WTC11 (cell line): ENCODE results near the gene PPP1CB. TPM values are rescaled to one million over a fixed set of nuclear protein-coding genes. Genes with fewer than 3 reads are reported as not detected.

ENCODE experiments used
- ATAC-seq: fragments of 200-7000 bp; cut with Tn5 transposase; 2 replicates; pipeline ENCODE4 v1.10.0; 2021; ENCODE audit warnings: mild to moderate bottlenecking, moderate library complexity
- CTCF ChIA-PET: fragments of 300-600 bp; sonication (Branson Sonifier 250); formaldehyde crosslinking; loops from one replicate; lab custom pipeline; 2021; ENCODE audit warnings: antibody characterized with exemption; lab: Charles Lee
- POLR2A ChIA-PET: fragments of 350-600 bp; sonication (Branson Sonifier 250); formaldehyde crosslinking; loops from one replicate; lab custom pipeline; 2021; ENCODE audit warnings: antibody characterized with exemption; lab: Charles Lee
- DNase-seq: peaks from one replicate; pipeline ENCODE4 v3.0.0; 2021; ENCODE audit warnings: low spot score
- H3K27ac Mint-ChIP-seq: 2 replicates; pipeline ENCODE4 v1.8.0; 2021; ENCODE audit warnings: mixed read lengths
- H3K27me3 Mint-ChIP-seq: 2 replicates; pipeline ENCODE4 v1.8.0; 2021; ENCODE audit warnings: low read depth, mild to moderate bottlenecking, moderate library complexity, mixed read lengths
- H3K36me3 Mint-ChIP-seq: 2 replicates; pipeline ENCODE4 v1.8.0; 2021; ENCODE audit warnings: mixed read lengths
- H3K4me1 Mint-ChIP-seq: 2 replicates; pipeline ENCODE4 v1.8.0; 2022; ENCODE audit warnings: mixed read lengths
- H3K4me3 Mint-ChIP-seq: 2 replicates; pipeline ENCODE4 v1.8.0; 2021; ENCODE audit warnings: mild to moderate bottlenecking, moderate library complexity, mixed read lengths
- H3K9me3 Mint-ChIP-seq: 2 replicates; pipeline ENCODE4 v1.8.0; 2021; ENCODE audit warnings: mixed read lengths
- ATF1 ChIP-seq: sonication (generic); formaldehyde crosslinking; IDR thresholded peaks from 2 replicates; pipeline ENCODE4 v1.8.1; 2023; ENCODE audit warnings: mild to moderate bottlenecking, moderate library complexity, missing genetic modification reagents
- FOXJ3 ChIP-seq: sonication (generic); formaldehyde crosslinking; IDR thresholded peaks from 2 replicates; pipeline ENCODE4 v1.9.0; 2021; ENCODE audit warnings: missing genetic modification reagents, mild to moderate bottlenecking, borderline replicate concordance
- HMGA2 ChIP-seq: fragments of 250-450 bp; sonication (Bioruptor Pico); IDR thresholded peaks from 2 replicates; pipeline ENCODE4 v1.4.0; 2021; ENCODE audit warnings: mild to moderate bottlenecking, moderate library complexity
- JAZF1 ChIP-seq: fragments of 250-450 bp; sonication (Bioruptor Pico); IDR thresholded peaks from 2 replicates; pipeline ENCODE4 v1.9.0; 2021; ENCODE audit warnings: moderate library complexity, mild to moderate bottlenecking, inconsistent platforms
- RELA ChIP-seq: sonication (generic); formaldehyde crosslinking; IDR thresholded peaks from 2 replicates; pipeline ENCODE4 v1.8.1; 2022; ENCODE audit warnings: missing genetic modification reagents, mild to moderate bottlenecking, borderline replicate concordance
- ZNF396 ChIP-seq: fragments of 250-450 bp; sonication (Bioruptor Pico); IDR thresholded peaks from 2 replicates; pipeline ENCODE4 v1.8.0; 2021; ENCODE audit warnings: mild to moderate bottlenecking, moderate library complexity, borderline replicate concordance
- ZNF416 ChIP-seq: fragments of 250-450 bp; sonication (Bioruptor Pico); IDR thresholded peaks from 2 replicates; pipeline ENCODE4 v1.9.0; 2021; ENCODE audit warnings: mild to moderate bottlenecking, inconsistent platforms
- total RNA-seq: library from RNA; stranded (reverse); gene quantifications from 3 replicates; pipeline ENCODE4 v1.2.3, GENCODE V29; 2021
- TF ChIP-seq, protein P1 (sequence below): fragments of 200-600 bp; IDR thresholded peaks from 2 replicates; pipeline ENCODE4 v1.8.0; 2022; ENCODE audit warnings: antibody characterized with exemption
- TF ChIP-seq, protein P2 (sequence below): fragments of 250-450 bp; sonication (Bioruptor Pico); IDR thresholded peaks from 2 replicates; pipeline ENCODE4 v1.8.0; 2021; ENCODE audit warnings: mild to moderate bottlenecking
- TF ChIP-seq, protein P3 (sequence below): fragments of 250-450 bp; sonication (Bioruptor Pico); IDR thresholded peaks from 2 replicates; pipeline ENCODE4 v2.1.2; 2022; ENCODE audit warnings: mild to moderate bottlenecking, moderate library complexity
- TF ChIP-seq, protein P4 (sequence below): fragments of 250-450 bp; sonication (Bioruptor Pico); IDR thresholded peaks from 2 replicates; pipeline ENCODE4 v1.9.0; 2021; ENCODE audit warnings: mild to moderate bottlenecking, borderline replicate concordance
- TF ChIP-seq, protein P5 (sequence below): sonication (generic); formaldehyde crosslinking; IDR thresholded peaks from 2 replicates; pipeline ENCODE4 v1.8.0; 2023; ENCODE audit warnings: missing genetic modification reagents
- TF ChIP-seq, protein P6 (sequence below): fragments of 250-450 bp; sonication (Bioruptor Pico); IDR thresholded peaks from 2 replicates; pipeline ENCODE4 v1.9.0; 2021; ENCODE audit warnings: mild to moderate bottlenecking
- TF ChIP-seq, protein P7 (sequence below): sonication (generic); formaldehyde crosslinking; IDR thresholded peaks from 2 replicates; pipeline ENCODE4 v1.8.1; 2022; ENCODE audit warnings: low read depth, mild to moderate bottlenecking, moderate library complexity, missing genetic modification reagents, borderline replicate concordance

The PPP1CB gene
- total RNA-seq, 1 experiment from 2014 or later, result 133 TPM

DNA sequence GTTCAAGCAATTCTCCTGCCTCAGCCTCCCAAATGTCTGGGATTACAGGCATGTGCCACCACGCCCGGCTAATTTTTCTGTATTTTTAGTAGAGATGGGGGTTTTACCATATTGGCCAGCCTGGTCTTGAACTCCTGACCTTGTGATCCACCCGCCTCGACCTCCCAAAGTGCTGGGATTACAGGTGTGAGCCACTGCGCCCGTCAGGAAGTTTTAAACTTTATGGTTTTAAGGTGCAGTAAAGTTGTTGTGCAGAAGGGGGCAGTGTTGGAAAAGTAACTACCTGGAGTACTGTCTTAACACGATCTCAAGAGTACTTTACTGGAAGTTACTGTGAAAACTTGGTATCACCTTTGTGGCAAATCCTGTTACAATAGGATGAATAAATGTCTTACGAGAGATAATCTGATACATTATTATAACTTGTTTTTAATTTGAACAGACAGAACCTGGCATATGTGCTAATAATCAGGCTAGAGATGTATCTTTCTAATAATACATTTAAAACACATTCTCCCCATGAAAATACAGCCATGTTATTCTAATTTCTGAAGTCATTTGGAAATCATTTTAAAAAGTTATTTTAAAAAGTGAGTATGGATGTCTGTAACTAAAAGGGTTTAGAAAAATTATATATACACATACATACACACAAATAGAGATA is 69.8 kb downstream of the PPP1CB start:
- Mint-ChIP-seq H3K27me3 (no peaks in the 10 kb centered on the region), H3K36me3 (no peaks in the 10 kb centered on the region), H3K4me3 (no peak overlapping the region), H3K9me3 (no peaks in the 10 kb centered on the region), H3K4me1 (no peaks in the 10 kb centered on the region), H3K27ac (no peak overlapping the region)
- TF ChIP-seq RELA (CRISPR knock-in tag), result no peak
- TF ChIP-seq, protein P1, sequence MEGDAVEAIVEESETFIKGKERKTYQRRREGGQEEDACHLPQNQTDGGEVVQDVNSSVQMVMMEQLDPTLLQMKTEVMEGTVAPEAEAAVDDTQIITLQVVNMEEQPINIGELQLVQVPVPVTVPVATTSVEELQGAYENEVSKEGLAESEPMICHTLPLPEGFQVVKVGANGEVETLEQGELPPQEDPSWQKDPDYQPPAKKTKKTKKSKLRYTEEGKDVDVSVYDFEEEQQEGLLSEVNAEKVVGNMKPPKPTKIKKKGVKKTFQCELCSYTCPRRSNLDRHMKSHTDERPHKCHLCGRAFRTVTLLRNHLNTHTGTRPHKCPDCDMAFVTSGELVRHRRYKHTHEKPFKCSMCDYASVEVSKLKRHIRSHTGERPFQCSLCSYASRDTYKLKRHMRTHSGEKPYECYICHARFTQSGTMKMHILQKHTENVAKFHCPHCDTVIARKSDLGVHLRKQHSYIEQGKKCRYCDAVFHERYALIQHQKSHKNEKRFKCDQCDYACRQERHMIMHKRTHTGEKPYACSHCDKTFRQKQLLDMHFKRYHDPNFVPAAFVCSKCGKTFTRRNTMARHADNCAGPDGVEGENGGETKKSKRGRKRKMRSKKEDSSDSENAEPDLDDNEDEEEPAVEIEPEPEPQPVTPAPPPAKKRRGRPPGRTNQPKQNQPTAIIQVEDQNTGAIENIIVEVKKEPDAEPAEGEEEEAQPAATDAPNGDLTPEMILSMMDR, result peak; percentile 62
- TF ChIP-seq, protein P2, sequence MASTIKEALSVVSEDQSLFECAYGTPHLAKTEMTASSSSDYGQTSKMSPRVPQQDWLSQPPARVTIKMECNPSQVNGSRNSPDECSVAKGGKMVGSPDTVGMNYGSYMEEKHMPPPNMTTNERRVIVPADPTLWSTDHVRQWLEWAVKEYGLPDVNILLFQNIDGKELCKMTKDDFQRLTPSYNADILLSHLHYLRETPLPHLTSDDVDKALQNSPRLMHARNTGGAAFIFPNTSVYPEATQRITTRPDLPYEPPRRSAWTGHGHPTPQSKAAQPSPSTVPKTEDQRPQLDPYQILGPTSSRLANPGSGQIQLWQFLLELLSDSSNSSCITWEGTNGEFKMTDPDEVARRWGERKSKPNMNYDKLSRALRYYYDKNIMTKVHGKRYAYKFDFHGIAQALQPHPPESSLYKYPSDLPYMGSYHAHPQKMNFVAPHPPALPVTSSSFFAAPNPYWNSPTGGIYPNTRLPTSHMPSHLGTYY (CRISPR knock-in tag), result peak; percentile 69; the same call in 1 of the 2 replicates
- peak; percentile 29; the same call in 1 of the 2 replicates for TF ChIP-seq ZNF396 (CRISPR knock-in tag)
- TF ChIP-seq, protein P3, sequence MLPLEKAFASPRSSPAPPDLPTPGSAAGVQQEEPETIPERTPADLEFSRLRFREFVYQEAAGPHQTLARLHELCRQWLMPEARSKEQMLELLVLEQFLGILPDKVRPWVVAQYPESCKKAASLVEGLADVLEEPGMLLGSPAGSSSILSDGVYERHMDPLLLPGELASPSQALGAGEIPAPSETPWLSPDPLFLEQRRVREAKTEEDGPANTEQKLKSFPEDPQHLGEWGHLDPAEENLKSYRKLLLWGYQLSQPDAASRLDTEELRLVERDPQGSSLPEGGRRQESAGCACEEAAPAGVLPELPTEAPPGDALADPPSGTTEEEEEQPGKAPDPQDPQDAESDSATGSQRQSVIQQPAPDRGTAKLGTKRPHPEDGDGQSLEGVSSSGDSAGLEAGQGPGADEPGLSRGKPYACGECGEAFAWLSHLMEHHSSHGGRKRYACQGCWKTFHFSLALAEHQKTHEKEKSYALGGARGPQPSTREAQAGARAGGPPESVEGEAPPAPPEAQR (CRISPR knock-in tag), result no peak
- DNase-seq (peak; percentile 56), ATAC-seq (peak; percentile 91)
- POLR2A ChIA-PET, result no interaction called here
- CTCF ChIA-PET, result interaction anchor here (1.0 to 1.5 kb wide), 4 partner anchors 12 to 255 kb away, joined by 3 to 7 read pairs (median 4); partner anchors contain the start of genes PPP1CB and TRMT61B

DNA sequence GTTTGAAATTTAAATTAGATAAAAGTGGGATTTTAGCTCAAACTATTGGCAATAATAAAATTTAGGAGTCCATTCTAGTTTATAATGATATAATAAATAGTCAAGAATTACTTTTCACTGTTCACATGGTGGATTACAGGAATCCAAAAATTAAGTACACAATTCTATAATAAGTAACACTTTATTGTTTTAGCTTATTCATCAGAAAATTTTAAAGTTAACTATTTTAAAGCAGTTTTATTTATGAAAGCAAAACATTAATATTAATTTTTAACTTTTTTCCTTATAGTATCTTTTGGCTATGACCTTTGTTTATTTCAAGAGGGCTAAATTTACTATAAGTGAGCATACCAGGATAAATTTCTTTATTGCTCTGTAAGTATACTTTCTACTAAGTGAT is 70.4 kb downstream of the PPP1CB start:
- H3K4me1 Mint-ChIP-seq, result no peaks in the 10 kb centered on the region
- H3K27me3 Mint-ChIP-seq, result no peaks in the 10 kb centered on the region
- ChIA-PET POLR2A (no interaction called here), CTCF (no interaction called here)
- DNase-seq (no peak), ATAC-seq (no peak)
- H3K27ac Mint-ChIP-seq, result no peak overlapping the region
- no peak for TF ChIP-seq ZNF416
- no peak for TF ChIP-seq ATF1 (CRISPR knock-in tag)
- TF ChIP-seq, protein P4, sequence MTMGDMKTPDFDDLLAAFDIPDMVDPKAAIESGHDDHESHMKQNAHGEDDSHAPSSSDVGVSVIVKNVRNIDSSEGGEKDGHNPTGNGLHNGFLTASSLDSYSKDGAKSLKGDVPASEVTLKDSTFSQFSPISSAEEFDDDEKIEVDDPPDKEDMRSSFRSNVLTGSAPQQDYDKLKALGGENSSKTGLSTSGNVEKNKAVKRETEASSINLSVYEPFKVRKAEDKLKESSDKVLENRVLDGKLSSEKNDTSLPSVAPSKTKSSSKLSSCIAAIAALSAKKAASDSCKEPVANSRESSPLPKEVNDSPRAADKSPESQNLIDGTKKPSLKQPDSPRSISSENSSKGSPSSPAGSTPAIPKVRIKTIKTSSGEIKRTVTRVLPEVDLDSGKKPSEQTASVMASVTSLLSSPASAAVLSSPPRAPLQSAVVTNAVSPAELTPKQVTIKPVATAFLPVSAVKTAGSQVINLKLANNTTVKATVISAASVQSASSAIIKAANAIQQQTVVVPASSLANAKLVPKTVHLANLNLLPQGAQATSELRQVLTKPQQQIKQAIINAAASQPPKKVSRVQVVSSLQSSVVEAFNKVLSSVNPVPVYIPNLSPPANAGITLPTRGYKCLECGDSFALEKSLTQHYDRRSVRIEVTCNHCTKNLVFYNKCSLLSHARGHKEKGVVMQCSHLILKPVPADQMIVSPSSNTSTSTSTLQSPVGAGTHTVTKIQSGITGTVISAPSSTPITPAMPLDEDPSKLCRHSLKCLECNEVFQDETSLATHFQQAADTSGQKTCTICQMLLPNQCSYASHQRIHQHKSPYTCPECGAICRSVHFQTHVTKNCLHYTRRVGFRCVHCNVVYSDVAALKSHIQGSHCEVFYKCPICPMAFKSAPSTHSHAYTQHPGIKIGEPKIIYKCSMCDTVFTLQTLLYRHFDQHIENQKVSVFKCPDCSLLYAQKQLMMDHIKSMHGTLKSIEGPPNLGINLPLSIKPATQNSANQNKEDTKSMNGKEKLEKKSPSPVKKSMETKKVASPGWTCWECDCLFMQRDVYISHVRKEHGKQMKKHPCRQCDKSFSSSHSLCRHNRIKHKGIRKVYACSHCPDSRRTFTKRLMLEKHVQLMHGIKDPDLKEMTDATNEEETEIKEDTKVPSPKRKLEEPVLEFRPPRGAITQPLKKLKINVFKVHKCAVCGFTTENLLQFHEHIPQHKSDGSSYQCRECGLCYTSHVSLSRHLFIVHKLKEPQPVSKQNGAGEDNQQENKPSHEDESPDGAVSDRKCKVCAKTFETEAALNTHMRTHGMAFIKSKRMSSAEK (CRISPR knock-in tag), result no peak
- no peak for TF ChIP-seq FOXJ3 (CRISPR knock-in tag)
- H3K9me3 Mint-ChIP-seq, result no peaks in the 10 kb centered on the region
- H3K36me3 Mint-ChIP-seq, result no peaks in the 10 kb centered on the region
- no peak overlapping the region for H3K4me3 Mint-ChIP-seq

DNA sequence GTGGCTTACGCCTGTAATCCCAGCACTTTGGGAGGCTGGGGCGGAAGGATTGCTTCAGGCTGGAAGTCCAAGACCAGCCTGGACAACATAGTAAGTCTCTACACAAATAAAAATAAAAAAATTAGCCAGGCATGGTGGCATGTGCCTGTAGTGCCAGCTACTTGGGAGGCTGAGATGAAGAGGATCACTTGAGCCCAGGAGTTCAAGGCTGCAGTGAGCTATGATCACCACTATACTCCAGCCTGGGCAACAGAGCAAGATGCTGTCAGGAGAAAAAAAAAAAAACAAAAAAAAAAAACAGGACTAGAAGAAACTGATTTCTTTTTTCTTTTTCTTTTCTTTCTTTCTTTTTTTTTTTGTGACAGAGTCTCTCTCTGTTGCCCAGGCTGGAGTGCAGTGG is 72.6 kb downstream of the PPP1CB start:
- Mint-ChIP-seq H3K4me3 (no peak overlapping the region), H3K4me1 (no peaks in the 10 kb centered on the region), H3K36me3 (no peaks in the 10 kb centered on the region), H3K27me3 (no peaks in the 10 kb centered on the region; the same call in 1 of the 2 replicates), H3K27ac (no peak overlapping the region), H3K9me3 (no peaks in the 10 kb centered on the region)
- ATAC-seq (no peak), DNase-seq (no peak)
- POLR2A ChIA-PET, result no interaction called here
- CTCF ChIA-PET, result interaction anchor here (0.6 to 0.7 kb wide), 2 partner anchors 135 to 199 kb away, joined by 3 to 4 read pairs; no protein-coding TSS in a partner anchor
- TF ChIP-seq, protein P5, sequence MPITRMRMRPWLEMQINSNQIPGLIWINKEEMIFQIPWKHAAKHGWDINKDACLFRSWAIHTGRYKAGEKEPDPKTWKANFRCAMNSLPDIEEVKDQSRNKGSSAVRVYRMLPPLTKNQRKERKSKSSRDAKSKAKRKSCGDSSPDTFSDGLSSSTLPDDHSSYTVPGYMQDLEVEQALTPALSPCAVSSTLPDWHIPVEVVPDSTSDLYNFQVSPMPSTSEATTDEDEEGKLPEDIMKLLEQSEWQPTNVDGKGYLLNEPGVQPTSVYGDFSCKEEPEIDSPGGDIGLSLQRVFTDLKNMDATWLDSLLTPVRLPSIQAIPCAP (CRISPR knock-in tag), result no peak
- TF ChIP-seq JAZF1 (CRISPR knock-in tag), result no peak
- TF ChIP-seq, protein P6, sequence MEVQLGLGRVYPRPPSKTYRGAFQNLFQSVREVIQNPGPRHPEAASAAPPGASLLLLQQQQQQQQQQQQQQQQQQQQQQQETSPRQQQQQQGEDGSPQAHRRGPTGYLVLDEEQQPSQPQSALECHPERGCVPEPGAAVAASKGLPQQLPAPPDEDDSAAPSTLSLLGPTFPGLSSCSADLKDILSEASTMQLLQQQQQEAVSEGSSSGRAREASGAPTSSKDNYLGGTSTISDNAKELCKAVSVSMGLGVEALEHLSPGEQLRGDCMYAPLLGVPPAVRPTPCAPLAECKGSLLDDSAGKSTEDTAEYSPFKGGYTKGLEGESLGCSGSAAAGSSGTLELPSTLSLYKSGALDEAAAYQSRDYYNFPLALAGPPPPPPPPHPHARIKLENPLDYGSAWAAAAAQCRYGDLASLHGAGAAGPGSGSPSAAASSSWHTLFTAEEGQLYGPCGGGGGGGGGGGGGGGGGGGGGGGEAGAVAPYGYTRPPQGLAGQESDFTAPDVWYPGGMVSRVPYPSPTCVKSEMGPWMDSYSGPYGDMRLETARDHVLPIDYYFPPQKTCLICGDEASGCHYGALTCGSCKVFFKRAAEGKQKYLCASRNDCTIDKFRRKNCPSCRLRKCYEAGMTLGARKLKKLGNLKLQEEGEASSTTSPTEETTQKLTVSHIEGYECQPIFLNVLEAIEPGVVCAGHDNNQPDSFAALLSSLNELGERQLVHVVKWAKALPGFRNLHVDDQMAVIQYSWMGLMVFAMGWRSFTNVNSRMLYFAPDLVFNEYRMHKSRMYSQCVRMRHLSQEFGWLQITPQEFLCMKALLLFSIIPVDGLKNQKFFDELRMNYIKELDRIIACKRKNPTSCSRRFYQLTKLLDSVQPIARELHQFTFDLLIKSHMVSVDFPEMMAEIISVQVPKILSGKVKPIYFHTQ (CRISPR knock-in tag), result no peak
- no peak for TF ChIP-seq HMGA2 (CRISPR knock-in tag)
- TF ChIP-seq, protein P7, sequence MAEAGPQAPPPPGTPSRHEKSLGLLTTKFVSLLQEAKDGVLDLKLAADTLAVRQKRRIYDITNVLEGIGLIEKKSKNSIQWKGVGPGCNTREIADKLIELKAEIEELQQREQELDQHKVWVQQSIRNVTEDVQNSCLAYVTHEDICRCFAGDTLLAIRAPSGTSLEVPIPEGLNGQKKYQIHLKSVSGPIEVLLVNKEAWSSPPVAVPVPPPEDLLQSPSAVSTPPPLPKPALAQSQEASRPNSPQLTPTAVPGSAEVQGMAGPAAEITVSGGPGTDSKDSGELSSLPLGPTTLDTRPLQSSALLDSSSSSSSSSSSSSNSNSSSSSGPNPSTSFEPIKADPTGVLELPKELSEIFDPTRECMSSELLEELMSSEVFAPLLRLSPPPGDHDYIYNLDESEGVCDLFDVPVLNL, result no peak
